Stomach (tissue), 9 donors: ENCODE measurements around the gene COQ9. TPM values are rescaled to one million over a fixed set of nuclear protein-coding genes. Genes with fewer than 3 reads are reported as not detected.

Experiments
- DNase-seq, 2 donors: peaks; one replicate each; pipeline versions ENCODE4 v3.0.0 to v3.0.0-alpha.2; 2013 to 2019
- H3K27ac ChIP-seq, 5 donors: fragments of 200-600 bp in 4 of 5; sonication (generic) in 4 of 5; one replicate each; pipeline ENCODE4 v1.5.1; 2013 to 2019; ENCODE audit warnings: mild to moderate bottlenecking in 1 of 5, moderate library complexity in 1 of 5
- H3K27me3 ChIP-seq, 3 donors: fragments of 200-600 bp; sonication (generic); one replicate each; pipeline ENCODE4 v1.5.1; 2017 to 2019; ENCODE audit warnings: mixed run types in 1 of 3
- H3K36me3 ChIP-seq, 4 donors: fragments of 200-600 bp; sonication (generic); 1 replicate in 3 of 4; 2 replicates in 1 of 4; pipeline ENCODE4 v1.5.1; 2016 to 2019
- H3K4me1 ChIP-seq, 4 donors: fragments of 200-600 bp; sonication (generic); one replicate each; pipeline ENCODE4 v1.5.1; 2016 to 2019
- H3K4me3 ChIP-seq, 4 donors: fragments of 200-600 bp; sonication (generic) in 3 of 4; one replicate each; pipeline ENCODE4 v1.5.1; 2016 to 2019; ENCODE audit warnings: mild to moderate bottlenecking in 1 of 4
- H3K9me3 ChIP-seq, 4 donors: fragments of 200-600 bp; sonication (generic); one replicate each; pipeline ENCODE4 v1.5.1; 2016 to 2019
- CTCF ChIP-seq, 7 experiments: fragments of 450-650 bp in 4 of 7; fragments of 200-600 bp in 3 of 7; sonication (generic) in 3 of 7; IDR thresholded peaks; one replicate each; pipeline ENCODE4 v1.5.1; 2016 to 2019; ENCODE audit warnings: antibody characterized with exemption in 7 of 7, control low read depth in 2 of 7, mild to moderate bottlenecking in 1 of 7
- EP300 ChIP-seq: sonication (generic); formaldehyde crosslinking; IDR thresholded peaks from one replicate; pipeline ENCODE4 v1.6.1; 2017; ENCODE audit warnings: antibody characterized with exemption
- POLR2A ChIP-seq, 4 donors: fragments of 450-650 bp; IDR thresholded peaks; one replicate each; pipeline ENCODE4 v1.6.1; 2016; ENCODE audit warnings: antibody characterized with exemption in 4 of 4, control low read depth in 2 of 4, mild to moderate bottlenecking in 1 of 4, moderate library complexity in 1 of 4
- POLR2AphosphoS5 ChIP-seq, 3 donors: sonication (generic); formaldehyde crosslinking; IDR thresholded peaks; one replicate each; pipeline ENCODE4 v1.6.1; 2016; ENCODE audit warnings: antibody characterized with exemption in 3 of 3
- WGBS, 5 donors: extraction: QIAGEN DNeasy Blood & Tissue Kit in 3 of 5; methylation state at CpG; one replicate each; pipeline versions ENCODE4 v1.1.5 to v1.1.7; 2013 to 2018; 5-methylcytosine and 5-hydroxymethylcytosine counted together
- intact Hi-C: fragments of 100-400 bp; cut with DNase I; formaldehyde crosslinking; loops from one replicate; pipeline ENCODE4 v1.15.1; 2023; ENCODE audit warnings: low total_unique reads
- polyA plus RNA-seq, 3 donors: library from polyadenylated mRNA; stranded (reverse); fragments of 200-250 nt; gene quantifications; one replicate each; pipeline ENCODE4 v1.2.3, GENCODE V29; 2013
- total RNA-seq, 5 donors: library from RNA; depleted of rRNA; stranded (reverse); fragments of >200 nt; gene quantifications; one replicate each; pipeline versions ENCODE4 v1.1.0 to v1.2.3, GENCODE V29; 2014 to 2016
- donor health status: healthy with polysubstance abuse.
- donor health status: Bipolar disorder and iron deficiency.
- donor health status: healthy.

COQ9 gene
- total and polyA plus RNA-seq, 8 donors = 40.6 to 108 (median 66.7) TPM

- H3K4me1 ChIP-seq = peaks cover 0 to 7% (median 3%) of the 10 kb centered on the region in 4 donors
- no peak for DNase-seq
- H3K4me3 ChIP-seq = no peak overlapping the region
- no peak overlapping the region for H3K27ac ChIP-seq
- H3K9me3 ChIP-seq = no peaks in the 10 kb centered on the region
- no peak for TF ChIP-seq EP300
- no peak for TF ChIP-seq POLR2AphosphoS5 (IDR thresholded peaks at IDR 0.05)
- no peak for TF ChIP-seq POLR2A (IDR thresholded peaks at IDR 0.05)
- TF ChIP-seq CTCF (IDR thresholded peaks at IDR 0.05) = no peak
- peaks cover 0 to 10% (median 0%) of the 10 kb centered on the region in 3 donors for H3K27me3 ChIP-seq
- 76 to 94% (median 80%) methylated on average over 2 to 3 of the region's 3 CpGs for WGBS, 5 donors
- peaks cover 8 to 14% (median 14%) of the 10 kb centered on the region in 4 donors for H3K36me3 ChIP-seq
- intact Hi-C loops = no loop called here
These were observed 60.8 kb downstream of the COQ9 start for GRCh38 chr16:57508035-57508425.

- no peaks in the 10 kb centered on the region for H3K9me3 ChIP-seq
- WGBS, 5 donors = 75 to 83% (median 80%) methylated on average over 12 of the region's 12 CpGs
- peaks cover 0 to 7% (median 3%) of the 10 kb centered on the region in 4 donors for H3K4me1 ChIP-seq
- no peak for DNase-seq
- H3K4me3 ChIP-seq = no peak overlapping the region
- TF ChIP-seq EP300 (no peak), POLR2A (IDR thresholded peaks at IDR 0.05) (no peak), POLR2AphosphoS5 (IDR thresholded peaks at IDR 0.05) (no peak), CTCF (IDR thresholded peaks at IDR 0.05) (no peak)
- intact Hi-C loops = no loop called here
- H3K27me3 ChIP-seq = peaks cover 0 to 10% (median 0%) of the 10 kb centered on the region in 3 donors
- H3K36me3 ChIP-seq = peaks cover 8 to 28% (median 18%) of the 10 kb centered on the region in 4 donors
- H3K27ac ChIP-seq = no peak overlapping the region
These were observed 62.1 kb downstream of the COQ9 start for GRCh38 chr16:57509231-57509923.

DNA sequence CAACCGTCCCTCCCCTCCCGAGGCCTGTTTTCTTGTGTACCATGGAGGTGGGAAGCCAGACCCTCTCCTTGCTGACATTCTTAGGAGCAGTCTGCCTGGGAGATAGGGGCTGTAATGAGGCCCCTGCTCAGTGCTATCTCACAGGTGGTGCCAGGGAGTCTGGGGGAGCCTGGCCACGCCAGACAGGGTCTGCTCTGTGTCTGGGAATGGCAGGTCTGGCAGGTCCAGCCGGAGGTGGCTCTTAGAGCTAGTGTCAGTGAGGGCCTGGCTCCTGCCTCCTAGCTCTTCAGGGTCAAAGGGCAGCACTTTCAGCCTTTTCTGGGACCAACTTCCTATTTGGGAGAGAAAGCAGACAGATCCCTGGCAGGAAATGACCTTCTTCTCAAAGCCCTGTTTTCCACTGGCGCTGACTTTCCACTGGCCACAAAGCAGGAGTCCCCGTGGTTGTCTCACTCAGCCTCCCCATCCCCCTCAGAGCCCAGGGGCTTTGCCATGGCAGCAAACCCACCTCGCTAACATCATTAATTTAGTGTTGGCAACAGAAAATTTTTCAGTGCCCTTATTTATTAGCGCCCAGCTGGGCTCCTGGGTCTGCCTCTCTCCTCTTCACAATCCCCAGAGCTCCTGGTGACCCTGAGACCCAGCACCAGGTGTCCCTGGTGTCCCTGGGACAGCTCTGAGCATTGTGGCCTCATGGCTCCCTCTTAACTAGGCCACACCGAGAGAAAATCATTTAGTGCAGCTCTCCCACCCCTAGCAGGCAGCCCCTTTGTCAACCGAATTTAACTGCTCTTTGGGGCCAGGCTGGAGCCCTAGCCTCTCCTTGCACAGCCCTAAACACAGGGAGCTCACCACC is 63.0 kb downstream of the COQ9 start:
- no peak for DNase-seq

More for the DNA sequence above, 63.0 kb downstream of the COQ9 start:
- no peak overlapping the region for H3K4me3 ChIP-seq
- 53 to 59% (median 57%) methylated on average over 10 of the region's 10 CpGs for WGBS, 5 donors
- H3K9me3 ChIP-seq = no peaks in the 10 kb centered on the region
- no peak overlapping the region for H3K27ac ChIP-seq
- intact Hi-C loops = loop anchor here (10.0 kb wide), 2 partner anchors 85 to 205 kb away; no protein-coding TSS in a partner anchor
- H3K27me3 ChIP-seq = peaks cover 0 to 10% (median 0%) of the 10 kb centered on the region in 3 donors
- H3K4me1 ChIP-seq = peaks cover 0 to 7% (median 3%) of the 10 kb centered on the region in 4 donors
- peaks cover 8 to 36% (median 22%) of the 10 kb centered on the region in 4 donors for H3K36me3 ChIP-seq
- TF ChIP-seq POLR2A (IDR thresholded peaks at IDR 0.05) (no peak), CTCF (IDR thresholded peaks at IDR 0.05) (no peak), POLR2AphosphoS5 (IDR thresholded peaks at IDR 0.05) (no peak), EP300 (no peak)

Other genes starting within 250 kb of the COQ9 start
- gene ARL2BP, start 202.2 kb upstream of the COQ9 start, total RNA-seq = 10 to 100 TPM; 15.6 to 61.6 (median 46.7) TPM
- gene ARL2BP, start 202.2 kb upstream of the COQ9 start, polyA plus RNA-seq = 10 to 100 TPM; 24.0 to 46.6 (median 39.8) TPM
- gene PLLP, start 162.8 kb upstream of the COQ9 start, total RNA-seq = 100 to 1,000 TPM in 2 of 5 donors, 10 to 100 TPM in 3; 27.4 to 190 (median 59.1) TPM
- gene PLLP, start 162.8 kb upstream of the COQ9 start, polyA plus RNA-seq = 10 to 100 TPM; 39.0 to 46.6 (median 43.7) TPM
- gene CCL22, start 88.7 kb upstream of the COQ9 start, total RNA-seq = under 1 TPM in 1 of 5 donors, not detected in 4; 0.37 TPM
- under 1 TPM; 0.12 to 0.45 (median 0.15) TPM for gene CCL22, start 88.7 kb upstream of the COQ9 start, polyA plus RNA-seq
- 10 to 100 TPM in 1 of 5 donors, 1 to 10 TPM in 2, not detected in 2; 1.3 to 43.8 (median 7.1) TPM for gene CX3CL1, start 75.0 kb upstream of the COQ9 start, total RNA-seq
- 10 to 100 TPM in 1 of 3 donors, 1 to 10 TPM in 2; 3.2 to 11.5 (median 6.4) TPM for gene CX3CL1, start 75.0 kb upstream of the COQ9 start, polyA plus RNA-seq
- not detected for gene CCL17, start 42.7 kb upstream of the COQ9 start, total RNA-seq
- gene CCL17, start 42.7 kb upstream of the COQ9 start, polyA plus RNA-seq = 1 to 10 TPM in 1 of 3 donors, not detected in 2; 3.9 TPM
- gene CIAPIN1, start 94 bp upstream of the COQ9 start, total RNA-seq = 100 to 1,000 TPM in 1 of 5 donors, 10 to 100 TPM in 4; 14.0 to 146 (median 37.7) TPM
- 10 to 100 TPM; 18.6 to 35.9 (median 29.6) TPM for gene CIAPIN1, start 94 bp upstream of the COQ9 start, polyA plus RNA-seq
- gene POLR2C, start 15.2 kb downstream of the COQ9 start, total RNA-seq = 100 to 1,000 TPM in 2 of 5 donors, 10 to 100 TPM in 3; 60.0 to 162 (median 84.4) TPM
- 10 to 100 TPM; 31.8 to 56.1 (median 48.9) TPM for gene POLR2C, start 15.2 kb downstream of the COQ9 start, polyA plus RNA-seq
- 10 to 100 TPM; 11.2 to 51.0 (median 23.9) TPM for gene DOK4, start 39.0 kb downstream of the COQ9 start, total RNA-seq
- 10 to 100 TPM; 21.5 to 55.9 (median 44.6) TPM for gene DOK4, start 39.0 kb downstream of the COQ9 start, polyA plus RNA-seq
- gene CCDC102A, start 89.1 kb downstream of the COQ9 start, total RNA-seq = 10 to 100 TPM in 2 of 5 donors, 1 to 10 TPM in 2, not detected in 1; 1.7 to 14.5 (median 6.9) TPM
- 1 to 10 TPM; 2.3 to 6.5 (median 4.1) TPM for gene CCDC102A, start 89.1 kb downstream of the COQ9 start, polyA plus RNA-seq
- gene ADGRG5, start 95.2 kb downstream of the COQ9 start, total RNA-seq = 1 to 10 TPM in 1 of 5 donors, under 1 TPM in 2, not detected in 2; under 0.01 to 1.4 (median 0.18) TPM
- under 1 TPM; 0.19 to 0.80 (median 0.76) TPM for gene ADGRG5, start 95.2 kb downstream of the COQ9 start, polyA plus RNA-seq
- 10 to 100 TPM; 17.4 to 84.8 (median 47.2) TPM for gene ADGRG1, start 181.2 kb downstream of the COQ9 start, total RNA-seq
- 10 to 100 TPM in 2 of 3 donors, 1 to 10 TPM in 1; 8.9 to 30.9 (median 21.7) TPM for gene ADGRG1, start 181.2 kb downstream of the COQ9 start, polyA plus RNA-seq
- gene ADGRG3, start 220.8 kb downstream of the COQ9 start, total RNA-seq = 10 to 100 TPM in 1 of 5 donors, 1 to 10 TPM in 2, not detected in 2; 1.7 to 50.2 (median 7.7) TPM
- 1 to 10 TPM in 1 of 3 donors, under 1 TPM in 2; 0.46 to 1.7 (median 0.95) TPM for gene ADGRG3, start 220.8 kb downstream of the COQ9 start, polyA plus RNA-seq
- not detected for gene DRC7, start 247.3 kb downstream of the COQ9 start, total RNA-seq
- gene DRC7, start 247.3 kb downstream of the COQ9 start, polyA plus RNA-seq = not detected